H9 (cell line): ENCODE results near the gene NECAB3. TPM values are rescaled to one million over a fixed set of nuclear protein-coding genes. Genes with fewer than 3 reads are reported as not detected.

Source experiments
- DNase-seq: peaks from one replicate; pipeline ENCODE4 v3.0.0-alpha.2; 2017
- H2AFZ ChIP-seq: one replicate; pipeline ENCODE4 v1.6.1; 2013; ENCODE audit warnings: mild to moderate bottlenecking, low read length, control low read depth, moderate library complexity
- H2AK5ac ChIP-seq: 2 replicates; pipeline ENCODE4 v1.6.1; 2013; ENCODE audit warnings: low read length, control low read depth, mixed read lengths; ENCODE audit not compliant: insufficient read length
- H2BK120ac ChIP-seq: one replicate; pipeline ENCODE4 v1.6.1; 2013; ENCODE audit warnings: low read depth, mild to moderate bottlenecking, low read length, control low read depth, inconsistent platforms; ENCODE audit not compliant: poor library complexity, severe bottlenecking
- H2BK12ac ChIP-seq: 2 replicates; pipeline ENCODE4 v1.6.1; 2013; ENCODE audit warnings: low read length, control low read depth, mixed read lengths, low read depth; ENCODE audit not compliant: insufficient read length
- H2BK15ac ChIP-seq: 2 replicates; pipeline ENCODE4 v1.6.1; 2013; ENCODE audit warnings: low read depth, low read length, control low read depth
- H2BK20ac ChIP-seq: one replicate; pipeline ENCODE4 v1.6.1; 2013; ENCODE audit warnings: low read depth, mild to moderate bottlenecking, low read length, control low read depth, inconsistent platforms; ENCODE audit not compliant: poor library complexity, severe bottlenecking
- H2BK5ac ChIP-seq: 2 replicates; pipeline ENCODE4 v1.6.1; 2013; ENCODE audit warnings: low read length, control low read depth, mixed read lengths; ENCODE audit not compliant: insufficient read length
- H3K14ac ChIP-seq: 2 replicates; pipeline ENCODE4 v1.6.1; 2013; ENCODE audit warnings: low read length, control low read depth; ENCODE audit not compliant: insufficient read depth
- H3K18ac ChIP-seq: 2 replicates; pipeline ENCODE4 v1.6.1; 2013; ENCODE audit warnings: low read depth, mild to moderate bottlenecking, mixed read lengths, low read length, control low read depth; ENCODE audit not compliant: insufficient read length
- H3K23ac ChIP-seq: 2 replicates; pipeline ENCODE4 v1.6.1; 2013; ENCODE audit warnings: low read length, control low read depth, mixed read lengths, low read depth; ENCODE audit not compliant: insufficient read length
- H3K23me2 ChIP-seq: 2 replicates; pipeline ENCODE4 v1.6.1; 2013; ENCODE audit warnings: low read depth, mild to moderate bottlenecking, mixed read lengths, low read length, control low read depth; ENCODE audit not compliant: insufficient read length, poor library complexity, severe bottlenecking
- H3K27ac ChIP-seq: 2 replicates; pipeline ENCODE4 v1.5.1; 2013; ENCODE audit warnings: low read length, control low read depth, mixed read lengths, low read depth; ENCODE audit not compliant: insufficient read length
- H3K27me3 ChIP-seq: 2 replicates; pipeline ENCODE4 v1.6.1; 2013; ENCODE audit warnings: low read length, control low read depth, inconsistent platforms; ENCODE audit not compliant: insufficient read depth
- H3K4ac ChIP-seq: 2 replicates; pipeline ENCODE4 v1.6.1; 2013; ENCODE audit warnings: low read depth, mild to moderate bottlenecking, control low read depth, inconsistent platforms, low read length, moderate library complexity
- H3K4me1 ChIP-seq: 2 replicates; pipeline ENCODE4 v1.6.1; 2013; ENCODE audit warnings: low read length, control low read depth, inconsistent platforms; ENCODE audit not compliant: insufficient read depth
- H3K4me2 ChIP-seq: 2 replicates; pipeline ENCODE4 v1.6.1; 2013; ENCODE audit warnings: low read length, control low read depth, mixed read lengths; ENCODE audit not compliant: insufficient read length, insufficient read depth
- H3K56ac ChIP-seq: 2 replicates; pipeline ENCODE4 v1.6.1; 2013; ENCODE audit warnings: low read depth, mild to moderate bottlenecking, mixed read lengths, low read length, control low read depth; ENCODE audit not compliant: insufficient read length
- H3K79me1 ChIP-seq: 2 replicates; pipeline ENCODE4 v1.6.1; 2013; ENCODE audit warnings: low read depth, mild to moderate bottlenecking, moderate library complexity, low read length, control low read depth, inconsistent platforms; ENCODE audit not compliant: insufficient read depth, poor library complexity, severe bottlenecking
- H3K79me2 ChIP-seq: 2 replicates; pipeline ENCODE4 v1.6.1; 2013; ENCODE audit warnings: low read length, control low read depth, inconsistent platforms; ENCODE audit not compliant: insufficient read depth
- H3K9ac ChIP-seq: 2 replicates; pipeline ENCODE4 v1.6.1; 2013; ENCODE audit warnings: low read length, control low read depth, mixed read lengths; ENCODE audit not compliant: insufficient read length; ENCODE audit errors: extremely low read depth
- H3K9me3 ChIP-seq: one replicate; pipeline ENCODE4 v1.6.1; 2013; ENCODE audit warnings: low read depth, low read length, inconsistent platforms; ENCODE audit not compliant: control insufficient read depth
- H3T11ph ChIP-seq: one replicate; pipeline ENCODE4 v1.6.1; 2013; ENCODE audit warnings: mild to moderate bottlenecking, low read length, control low read depth, inconsistent platforms
- H4K20me1 ChIP-seq: one replicate; pipeline ENCODE4 v1.6.1; 2013; ENCODE audit not compliant: control insufficient read depth, insufficient read length, insufficient read depth
- H4K5ac ChIP-seq: 2 replicates; pipeline ENCODE4 v1.6.1; 2013; ENCODE audit warnings: low read depth, mild to moderate bottlenecking, mixed read lengths, low read length, control low read depth; ENCODE audit not compliant: insufficient read length
- H4K8ac ChIP-seq: replicated peaks from 2 replicates; pipeline ENCODE4 v1.6.1; 2013; ENCODE audit warnings: low read length, control low read depth, mixed read lengths, low read depth; ENCODE audit not compliant: insufficient read length
- H4K91ac ChIP-seq: 2 replicates; pipeline ENCODE4 v1.6.1; 2013; ENCODE audit warnings: low read depth, mild to moderate bottlenecking, moderate library complexity, mixed read lengths, low read length, control low read depth; ENCODE audit not compliant: insufficient read length
- H3K27ac Mint-ChIP-seq, 3 experiments: 2 replicates in 2 of 3; 3 replicates in 1 of 3; pipeline ENCODE4 v1.8.0; 2020 to 2021; ENCODE audit warnings: mixed read lengths in 3 of 3, mild to moderate bottlenecking in 1 of 3, moderate library complexity in 1 of 3
- H3K27me3 Mint-ChIP-seq: 2 replicates; pipeline ENCODE4 v1.8.0; 2021; ENCODE audit warnings: low read depth, mild to moderate bottlenecking, moderate library complexity, mixed read lengths
- H3K36me3 Mint-ChIP-seq, 3 experiments: 2 replicates in 2 of 3; 3 replicates in 1 of 3; pipeline ENCODE4 v1.8.0; 2020 to 2021; ENCODE audit warnings: low read depth in 3 of 3, mixed read lengths in 3 of 3; ENCODE audit not compliant: insufficient read depth in 1 of 3
- H3K4me1 Mint-ChIP-seq, 2 experiments: 2 replicates each; pipeline ENCODE4 v1.8.0; 2020; ENCODE audit warnings: mixed read lengths in 2 of 2
- H3K4me3 Mint-ChIP-seq, 2 experiments: 2 replicates in 1 of 2; 3 replicates in 1 of 2; pipeline ENCODE4 v1.8.0; 2020 to 2021; ENCODE audit warnings: mild to moderate bottlenecking in 2 of 2, mixed read lengths in 2 of 2, moderate library complexity in 1 of 2
- H3K9me3 Mint-ChIP-seq, 2 experiments: 2 replicates in 1 of 2; 3 replicates in 1 of 2; pipeline ENCODE4 v1.8.0; 2020; ENCODE audit warnings: mild to moderate bottlenecking in 2 of 2, mixed read lengths in 2 of 2, moderate library complexity in 1 of 2
- CTCF ChIP-seq: fragments of 200-600 bp; sonication (generic); conservative IDR thresholded peaks from 3 replicates; pipeline ENCODE4 v1.8.0; 2021; ENCODE audit warnings: antibody characterized with exemption, mild to moderate bottlenecking
- WGBS: extraction: QIAGEN DNeasy Blood & Tissue Kit; methylation state at CpG from one replicate; pipeline ENCODE4 v1.1.7; 2013; ENCODE audit warnings: missing lambda C conversion rate, low lambda C conversion rate, mixed read lengths; ENCODE audit not compliant: insufficient read length; ENCODE audit errors: extremely low coverage; 5-methylcytosine and 5-hydroxymethylcytosine counted together
- total RNA-seq: library from RNA; stranded (reverse); gene quantifications from 2 replicates; pipeline ENCODE4 v1.2.1, GENCODE V29; 2021

Gene NECAB3
- total RNA-seq, 1 experiment from 2014 or later, result 57.7 TPM

GRCh38 chr20:33662172-33662571, 12.1 kb downstream of the NECAB3 start, which contains the start of gene C20orf144:
TSS of gene C20orf144 (plus strand) at chr20:33662327. CDS start at chr20:33662346, 19 bp downstream.
- no peak within 1 kb of the TSS for H3K14ac ChIP-seq
- no CpG with 5 or more reads among the region's 10 CpGs for WGBS
- peaks cover 14% of the 10 kb centered on the region for H3K23me2 ChIP-seq
- no peak within 1 kb of the TSS for H3K23ac ChIP-seq
- H4K91ac ChIP-seq, result no peak within 1 kb of the TSS
- H4K5ac ChIP-seq, result no peak within 1 kb of the TSS
- DNase-seq, result no peak
- H3K9ac ChIP-seq, result peak within 1 kb of the TSS; percentile 58
- no peak within 1 kb of the TSS for H3T11ph ChIP-seq
- H3K79me1 ChIP-seq, result no peaks in the 10 kb centered on the region
- H3K4me1 ChIP-seq, result no peaks in the 10 kb centered on the region; the same call in 1 of the 2 replicates
- Mint-ChIP-seq H3K27me3 (peaks cover 4% of the 10 kb centered on the region; the same call in 1 of the 2 replicates), H3K4me3 (peak within 1 kb of the TSS; percentile 81), H3K9me3 (no peaks in the 10 kb centered on the region), H3K36me3 (peaks cover 4 to 45% (median 8%) of the 10 kb centered on the region in 3 experiments; a peak in 6 of 7 replicates), H3K4me1 (peaks cover 29 to 32% of the 10 kb centered on the region in 2 experiments), H3K27ac (peak within 1 kb of the TSS in 1 of 3 experiments; percentile 70; a peak in 1 of 7 replicates)
- H3K56ac ChIP-seq, result no peak within 1 kb of the TSS
- H3K4me2 ChIP-seq, result peak within 1 kb of the TSS; percentile 78
- no peak within 1 kb of the TSS for H2BK120ac ChIP-seq
- no peaks in the 10 kb centered on the region for H4K20me1 ChIP-seq
- no peak within 1 kb of the TSS for H2BK20ac ChIP-seq
- H3K18ac ChIP-seq, result no peak within 1 kb of the TSS
- H3K27me3 ChIP-seq, result no peaks in the 10 kb centered on the region
- no peak within 1 kb of the TSS for H2BK5ac ChIP-seq
- TF ChIP-seq CTCF, result no peak
- no peak within 1 kb of the TSS for H3K27ac ChIP-seq
- H3K79me2 ChIP-seq, result no peaks in the 10 kb centered on the region
- no peak within 1 kb of the TSS for H2AFZ ChIP-seq
- H2BK12ac ChIP-seq, result no peak within 1 kb of the TSS
- H2AK5ac ChIP-seq, result no peak within 1 kb of the TSS
- no peak within 1 kb of the TSS for H2BK15ac ChIP-seq
- no peaks in the 10 kb centered on the region for H3K9me3 ChIP-seq
- H3K4ac ChIP-seq, result no peak within 1 kb of the TSS
- H4K8ac ChIP-seq, result no peak within 1 kb of the TSS
